ENCODE results near the gene ANKRD53. TPM values are rescaled to one million over a fixed set of nuclear protein-coding genes. Genes with fewer than 3 reads are reported as not detected.

The ANKRD53 gene
- total RNA-seq, 2 donors from 2014 or later, result 4.7 to 10.2 TPM

- no peak overlapping the region for H3K4me3 ChIP-seq
- intact Hi-C loops (cut with DNase I), result no loop called here
- no peak for ATAC-seq
- H3K27me3 ChIP-seq, result no peaks in the 10 kb centered on the region
- peaks cover 4% of the 10 kb centered on the region for H3K4me1 ChIP-seq
- no peak for DNase-seq
- H3K27ac ChIP-seq, result no peak overlapping the region
- WGBS, 2 donors, result 73 to 78% methylated on average over 1 of the region's 1 CpG
- no peak for TF ChIP-seq CTCF (IDR thresholded peaks at IDR 0.05)
- no peak for TF ChIP-seq POLR2A (IDR thresholded peaks at IDR 0.05)
- H3K9me3 ChIP-seq, result no peaks in the 10 kb centered on the region
- peaks cover 0 to 13% of the 10 kb centered on the region in 2 donors for H3K36me3 ChIP-seq (replicated peaks in 1 of 2; ENCODE audit: insufficient read depth in 1 of 2, low read depth in 2 of 2)
These were observed 9.0 kb downstream of the ANKRD53 start for GRCh38 chr2:70987386-70987785.

- intact Hi-C loops (cut with DNase I), result no loop called here
- WGBS, 2 donors, result 51 to 53% methylated on average over 2 to 4 of the region's 4 CpGs
- Histone ChIP-seq H3K4me3 (no peak overlapping the region), H3K9me3 (no peaks in the 10 kb centered on the region), H3K4me1 (peaks cover 10% of the 10 kb centered on the region), H3K36me3 (replicated peaks in 1 of 2; ENCODE audit: insufficient read depth in 1 of 2, low read depth in 2 of 2) (peaks cover 0 to 13% of the 10 kb centered on the region in 2 donors), H3K27ac (peak overlapping the region in 1 of 4 donors; percentile 8), H3K27me3 (no peaks in the 10 kb centered on the region)
- DNase-seq (peak in 3 of 4 donors; percentile 21 to 57 (median 48)), ATAC-seq (no peak)
- TF ChIP-seq CTCF (IDR thresholded peaks at IDR 0.05) (no peak), POLR2A (IDR thresholded peaks at IDR 0.05) (no peak)
These were observed 9.7 kb downstream of the ANKRD53 start for GRCh38 chr2:70988151-70988550.

- ATAC-seq (no peak), DNase-seq (peak in 1 of 4 donors; percentile 9)
- TF ChIP-seq CTCF (IDR thresholded peaks at IDR 0.05) (no peak), POLR2A (IDR thresholded peaks at IDR 0.05) (no peak)
- Histone ChIP-seq H3K4me1 (peaks cover 18% of the 10 kb centered on the region), H3K27me3 (no peaks in the 10 kb centered on the region), H3K27ac (no peak overlapping the region), H3K4me3 (no peak overlapping the region), H3K9me3 (no peaks in the 10 kb centered on the region), H3K36me3 (replicated peaks in 1 of 2; ENCODE audit: insufficient read depth in 1 of 2, low read depth in 2 of 2) (peaks cover 0 to 13% of the 10 kb centered on the region in 2 donors)
- 82 to 89% methylated on average over 16 of the region's 16 CpGs for WGBS, 2 donors
- intact Hi-C loops (cut with DNase I), result no loop called here
These were observed 10.6 kb downstream of the ANKRD53 start for GRCh38 chr2:70988726-70989648.

GRCh38 chr2:70990216-70990615 lies 11.8 kb downstream of the ANKRD53 start:
- 79 to 83% methylated on average over 5 of the region's 5 CpGs for WGBS, 2 donors
- ATAC-seq (no peak), DNase-seq (no peak)
- intact Hi-C loops (cut with DNase I), result no loop called here
- TF ChIP-seq CTCF (IDR thresholded peaks at IDR 0.05), result no peak
- Histone ChIP-seq H3K9me3 (no peaks in the 10 kb centered on the region), H3K36me3 (replicated peaks in 1 of 2; ENCODE audit: insufficient read depth in 1 of 2, low read depth in 2 of 2) (peaks cover 0 to 13% of the 10 kb centered on the region in 2 donors), H3K4me1 (peaks cover 21% of the 10 kb centered on the region), H3K4me3 (no peak overlapping the region), H3K27ac (no peak overlapping the region), H3K27me3 (no peaks in the 10 kb centered on the region)

Data from body of pancreas (tissue), 4 donors.